ENCODE results near the gene REEP1.
"Not testable (repeated sequence)": the region's sequence is repeated elsewhere in the genome, so short reads cannot be mapped to it uniquely, and the experiment has no call there.

DNA sequence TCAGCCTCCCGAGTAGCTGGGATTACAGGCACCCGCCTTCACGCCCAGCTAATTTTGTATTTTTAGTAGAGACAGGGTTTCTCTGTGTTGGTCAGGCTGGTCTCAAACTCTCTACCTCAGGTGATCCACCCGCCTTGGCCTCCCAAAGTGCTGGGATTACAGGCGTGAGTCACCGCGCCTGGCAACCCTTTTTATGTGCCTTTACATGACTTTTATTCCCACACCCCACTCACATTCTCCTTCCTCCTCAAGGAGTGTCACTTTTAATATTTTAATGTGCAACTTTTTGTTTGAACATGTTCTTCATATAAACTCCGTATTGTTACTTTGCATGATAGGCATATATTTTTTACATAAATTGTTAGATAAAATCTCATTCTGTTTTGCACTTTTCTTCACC, 108.9 kb downstream of the REEP1 start:
- TF ChIP-seq, protein P1, sequence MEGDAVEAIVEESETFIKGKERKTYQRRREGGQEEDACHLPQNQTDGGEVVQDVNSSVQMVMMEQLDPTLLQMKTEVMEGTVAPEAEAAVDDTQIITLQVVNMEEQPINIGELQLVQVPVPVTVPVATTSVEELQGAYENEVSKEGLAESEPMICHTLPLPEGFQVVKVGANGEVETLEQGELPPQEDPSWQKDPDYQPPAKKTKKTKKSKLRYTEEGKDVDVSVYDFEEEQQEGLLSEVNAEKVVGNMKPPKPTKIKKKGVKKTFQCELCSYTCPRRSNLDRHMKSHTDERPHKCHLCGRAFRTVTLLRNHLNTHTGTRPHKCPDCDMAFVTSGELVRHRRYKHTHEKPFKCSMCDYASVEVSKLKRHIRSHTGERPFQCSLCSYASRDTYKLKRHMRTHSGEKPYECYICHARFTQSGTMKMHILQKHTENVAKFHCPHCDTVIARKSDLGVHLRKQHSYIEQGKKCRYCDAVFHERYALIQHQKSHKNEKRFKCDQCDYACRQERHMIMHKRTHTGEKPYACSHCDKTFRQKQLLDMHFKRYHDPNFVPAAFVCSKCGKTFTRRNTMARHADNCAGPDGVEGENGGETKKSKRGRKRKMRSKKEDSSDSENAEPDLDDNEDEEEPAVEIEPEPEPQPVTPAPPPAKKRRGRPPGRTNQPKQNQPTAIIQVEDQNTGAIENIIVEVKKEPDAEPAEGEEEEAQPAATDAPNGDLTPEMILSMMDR (IDR thresholded peaks at IDR 0.05), result not testable (repeated sequence)
- not testable (repeated sequence) for TF ChIP-seq EZH2 (IDR thresholded peaks at IDR 0.05; ENCODE audit: borderline replicate concordance, insufficient read depth, low read depth, low read length, poor library complexity, severe bottlenecking)

All from B cell (primary cell).